Measurements from ENCODE around the gene TAB2. TPM values are rescaled to one million over a fixed set of nuclear protein-coding genes. Genes with fewer than 3 reads are reported as not detected.

The TAB2 gene
- total RNA-seq, 1 donor from 2014 or later: 25.1 TPM

GRCh38 chr6:149414009-149414408, 96.5 kb downstream of the TAB2 start:
- Histone ChIP-seq H3K4me1 (ENCODE audit: control insufficient read depth in 3 of 3, insufficient read depth in 3 of 3, low read length in 3 of 3) (peaks cover 0 to 10% (median 2%) of the 10 kb centered on the region in 3 donors), H3K27me3 (ENCODE audit: control insufficient read depth in 3 of 3, insufficient read depth in 3 of 3, low read length in 3 of 3) (no peaks in the 10 kb centered on the region), H3K9ac (ENCODE audit: low read depth in 1 of 3, low read length in 3 of 3) (no peak overlapping the region), H3K36me3 (ENCODE audit: control insufficient read depth in 3 of 3, insufficient read depth in 3 of 3, low read length in 3 of 3) (peaks cover 0 to 11% (median 0%) of the 10 kb centered on the region in 3 donors), H3K4me3 (ENCODE audit: low read length in 3 of 3) (no peak overlapping the region), H3K9me3 (ENCODE audit: control insufficient read depth in 3 of 3, low read length in 3 of 3) (no peaks in the 10 kb centered on the region), H3K27ac (ENCODE audit: low read depth, low read length) (no peak overlapping the region)

DNA sequence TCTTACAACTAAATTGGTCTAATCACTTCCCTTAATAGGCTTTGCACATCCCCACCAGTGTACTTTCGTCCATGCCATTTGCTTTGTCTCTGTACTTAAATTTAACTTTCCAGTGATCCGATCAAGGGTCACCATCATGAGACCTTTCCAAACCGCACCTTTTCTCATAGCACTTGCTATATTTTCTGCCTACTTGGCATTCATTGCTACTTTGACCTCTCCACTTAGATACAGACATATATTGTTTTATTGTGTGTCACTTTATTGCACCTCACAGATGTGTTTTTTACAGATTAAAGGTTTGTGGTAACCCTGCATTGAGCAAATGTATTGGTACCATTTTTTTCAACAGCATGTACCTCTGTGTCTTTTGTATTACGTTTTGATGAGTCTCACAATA, 97.3 kb downstream of the TAB2 start:
- Histone ChIP-seq H3K4me1 (ENCODE audit: control insufficient read depth in 3 of 3, insufficient read depth in 3 of 3, low read length in 3 of 3) (peaks cover 0 to 7% (median 2%) of the 10 kb centered on the region in 3 donors), H3K27me3 (ENCODE audit: control insufficient read depth in 3 of 3, insufficient read depth in 3 of 3, low read length in 3 of 3) (no peaks in the 10 kb centered on the region), H3K4me3 (ENCODE audit: low read length in 3 of 3) (no peak overlapping the region), H3K36me3 (ENCODE audit: control insufficient read depth in 3 of 3, insufficient read depth in 3 of 3, low read length in 3 of 3) (peaks cover 0 to 7% (median 0%) of the 10 kb centered on the region in 3 donors), H3K27ac (ENCODE audit: low read depth, low read length) (no peak overlapping the region), H3K9me3 (ENCODE audit: control insufficient read depth in 3 of 3, low read length in 3 of 3) (no peaks in the 10 kb centered on the region), H3K9ac (ENCODE audit: low read depth in 1 of 3, low read length in 3 of 3) (no peak overlapping the region)

- Histone ChIP-seq H3K36me3 (ENCODE audit: control insufficient read depth in 3 of 3, insufficient read depth in 3 of 3, low read length in 3 of 3) (no peaks in the 10 kb centered on the region), H3K9me3 (ENCODE audit: control insufficient read depth in 3 of 3, low read length in 3 of 3) (no peaks in the 10 kb centered on the region), H3K27ac (ENCODE audit: low read depth, low read length) (no peak overlapping the region), H3K4me1 (ENCODE audit: control insufficient read depth in 3 of 3, insufficient read depth in 3 of 3, low read length in 3 of 3) (peaks cover 0 to 6% (median 5%) of the 10 kb centered on the region in 3 donors), H3K27me3 (ENCODE audit: control insufficient read depth in 3 of 3, insufficient read depth in 3 of 3, low read length in 3 of 3) (peaks cover 0 to 6% (median 0%) of the 10 kb centered on the region in 3 donors), H3K9ac (ENCODE audit: low read depth in 1 of 3, low read length in 3 of 3) (no peak overlapping the region), H3K4me3 (ENCODE audit: low read length in 3 of 3) (no peak overlapping the region)
These were observed 102.3 kb downstream of the TAB2 start for GRCh38 chr6:149419696-149420404.

GRCh38 chr6:149421132-149421531, 103.6 kb downstream of the TAB2 start:
- H3K4me3 ChIP-seq (ENCODE audit: low read length in 3 of 3): no peak overlapping the region
- H3K36me3 ChIP-seq (ENCODE audit: control insufficient read depth in 3 of 3, insufficient read depth in 3 of 3, low read length in 3 of 3): no peaks in the 10 kb centered on the region
- no peak overlapping the region for H3K9ac ChIP-seq (ENCODE audit: low read depth in 1 of 3, low read length in 3 of 3)
- no peaks in the 10 kb centered on the region for H3K9me3 ChIP-seq (ENCODE audit: control insufficient read depth in 3 of 3, low read length in 3 of 3)
- no peak overlapping the region for H3K27ac ChIP-seq (ENCODE audit: low read depth, low read length)
- peaks cover 0 to 6% (median 5%) of the 10 kb centered on the region in 3 donors for H3K4me1 ChIP-seq (ENCODE audit: control insufficient read depth in 3 of 3, insufficient read depth in 3 of 3, low read length in 3 of 3)
- H3K27me3 ChIP-seq (ENCODE audit: control insufficient read depth in 3 of 3, insufficient read depth in 3 of 3, low read length in 3 of 3): peaks cover 0 to 15% (median 12%) of the 10 kb centered on the region in 3 donors

- Histone ChIP-seq H3K9me3 (ENCODE audit: control insufficient read depth in 3 of 3, low read length in 3 of 3) (no peaks in the 10 kb centered on the region), H3K4me1 (ENCODE audit: control insufficient read depth in 3 of 3, insufficient read depth in 3 of 3, low read length in 3 of 3) (peaks cover 0 to 6% (median 5%) of the 10 kb centered on the region in 3 donors), H3K27me3 (ENCODE audit: control insufficient read depth in 3 of 3, insufficient read depth in 3 of 3, low read length in 3 of 3) (peaks cover 0 to 19% (median 15%) of the 10 kb centered on the region in 3 donors), H3K9ac (ENCODE audit: low read depth in 1 of 3, low read length in 3 of 3) (no peak overlapping the region), H3K4me3 (ENCODE audit: low read length in 3 of 3) (no peak overlapping the region), H3K36me3 (ENCODE audit: control insufficient read depth in 3 of 3, insufficient read depth in 3 of 3, low read length in 3 of 3) (no peaks in the 10 kb centered on the region), H3K27ac (ENCODE audit: low read depth, low read length) (peak overlapping the region; percentile 5)
These were observed 105.1 kb downstream of the TAB2 start for GRCh38 chr6:149422581-149422980.

- Histone ChIP-seq H3K9ac (ENCODE audit: low read depth in 1 of 3, low read length in 3 of 3) (no peak overlapping the region), H3K36me3 (ENCODE audit: control insufficient read depth in 3 of 3, insufficient read depth in 3 of 3, low read length in 3 of 3) (no peaks in the 10 kb centered on the region)
These were observed 106.5 kb downstream of the TAB2 start for GRCh38 chr6:149423964-149424440.

DNA sequence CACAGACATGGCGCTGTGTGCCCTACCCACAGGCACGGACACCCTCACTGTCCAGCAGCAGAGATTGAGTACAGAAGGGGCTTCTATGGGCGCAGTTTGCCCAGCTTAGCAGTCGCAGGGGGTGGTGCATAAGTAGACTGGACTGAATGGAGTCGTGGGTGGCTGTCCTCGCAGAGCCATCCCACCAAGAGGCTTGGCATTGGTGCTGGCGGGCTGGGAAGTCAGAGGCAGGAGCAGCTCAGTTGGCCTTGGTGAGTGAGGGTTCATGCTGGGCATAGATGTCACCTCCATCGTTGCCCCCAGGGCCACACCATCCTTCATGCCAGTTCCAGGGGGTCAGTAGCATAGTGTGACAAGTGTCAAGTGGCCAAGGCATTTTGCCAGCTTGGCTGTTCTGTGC, 107.7 kb downstream of the TAB2 start:
- no peak overlapping the region for H3K27ac ChIP-seq (ENCODE audit: low read depth, low read length)
- no peak overlapping the region for H3K4me3 ChIP-seq (ENCODE audit: low read length in 3 of 3)
- H3K4me1 ChIP-seq (ENCODE audit: control insufficient read depth in 3 of 3, insufficient read depth in 3 of 3, low read length in 3 of 3): peaks cover 0 to 6% (median 5%) of the 10 kb centered on the region in 3 donors
- H3K36me3 ChIP-seq (ENCODE audit: control insufficient read depth in 3 of 3, insufficient read depth in 3 of 3, low read length in 3 of 3): no peaks in the 10 kb centered on the region
- H3K9ac ChIP-seq (ENCODE audit: low read depth in 1 of 3, low read length in 3 of 3): no peak overlapping the region
- H3K9me3 ChIP-seq (ENCODE audit: control insufficient read depth in 3 of 3, low read length in 3 of 3): no peaks in the 10 kb centered on the region
- H3K27me3 ChIP-seq (ENCODE audit: control insufficient read depth in 3 of 3, insufficient read depth in 3 of 3, low read length in 3 of 3): peaks cover 0 to 25% (median 15%) of the 10 kb centered on the region in 3 donors

More at GRCh38 chr6:149423964-149424440, 106.5 kb downstream of the TAB2 start:
- Histone ChIP-seq H3K4me1 (ENCODE audit: control insufficient read depth in 3 of 3, insufficient read depth in 3 of 3, low read length in 3 of 3) (peaks cover 0 to 6% (median 5%) of the 10 kb centered on the region in 3 donors), H3K9me3 (ENCODE audit: control insufficient read depth in 3 of 3, low read length in 3 of 3) (no peaks in the 10 kb centered on the region), H3K27me3 (ENCODE audit: control insufficient read depth in 3 of 3, insufficient read depth in 3 of 3, low read length in 3 of 3) (peaks cover 0 to 23% (median 15%) of the 10 kb centered on the region in 3 donors), H3K27ac (ENCODE audit: low read depth, low read length) (no peak overlapping the region), H3K4me3 (ENCODE audit: low read length in 3 of 3) (peak overlapping the region in 1 of 3 donors; percentile 39)

DNA sequence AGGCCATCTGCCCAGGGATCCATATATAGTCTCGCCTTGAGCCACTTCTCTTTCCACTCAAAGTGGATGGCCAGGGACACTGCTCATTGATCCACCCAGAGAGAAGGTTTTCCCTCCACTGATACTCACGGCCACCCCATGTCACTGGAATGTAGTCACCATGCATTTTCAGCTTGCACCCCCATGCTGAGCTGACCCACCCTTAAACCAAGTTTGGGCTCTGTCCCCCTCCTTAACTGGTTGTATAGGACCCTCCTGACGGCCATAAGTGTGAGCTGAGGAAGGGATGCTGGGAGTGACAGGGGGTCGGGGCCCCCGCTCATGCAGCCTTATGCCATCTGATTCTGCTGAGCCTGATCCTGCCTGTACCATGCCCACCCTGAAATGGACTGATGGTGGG, 108.2 kb downstream of the TAB2 start:
- Histone ChIP-seq H3K4me1 (ENCODE audit: control insufficient read depth in 3 of 3, insufficient read depth in 3 of 3, low read length in 3 of 3) (peaks cover 0 to 6% (median 5%) of the 10 kb centered on the region in 3 donors), H3K9me3 (ENCODE audit: control insufficient read depth in 3 of 3, low read length in 3 of 3) (no peaks in the 10 kb centered on the region), H3K4me3 (ENCODE audit: low read length in 3 of 3) (no peak overlapping the region), H3K27me3 (ENCODE audit: control insufficient read depth in 3 of 3, insufficient read depth in 3 of 3, low read length in 3 of 3) (peaks cover 0 to 25% (median 15%) of the 10 kb centered on the region in 3 donors), H3K36me3 (ENCODE audit: control insufficient read depth in 3 of 3, insufficient read depth in 3 of 3, low read length in 3 of 3) (no peaks in the 10 kb centered on the region), H3K27ac (ENCODE audit: low read depth, low read length) (no peak overlapping the region), H3K9ac (ENCODE audit: low read depth in 1 of 3, low read length in 3 of 3) (no peak overlapping the region)

DNA sequence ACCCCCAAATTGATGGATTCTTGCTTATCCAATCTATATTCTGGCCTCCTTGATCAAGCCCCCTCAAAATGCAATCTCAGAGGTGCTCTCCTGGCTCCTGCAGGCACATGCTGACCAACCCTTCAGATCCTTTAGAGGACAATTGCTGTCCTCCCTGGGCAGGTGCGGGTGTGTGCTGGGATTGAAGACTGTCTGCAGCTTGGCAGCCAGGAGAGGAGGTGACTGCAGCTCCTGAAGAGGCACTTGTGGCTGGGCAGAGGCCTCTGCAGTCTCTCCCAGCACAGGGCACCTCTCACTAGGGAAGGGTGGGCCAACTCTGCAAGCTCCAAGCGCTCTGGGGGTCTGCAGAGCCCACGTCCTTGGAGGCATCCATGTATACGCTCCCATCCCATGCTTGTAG, 111.1 kb downstream of the TAB2 start:
- Histone ChIP-seq H3K36me3 (ENCODE audit: control insufficient read depth in 3 of 3, insufficient read depth in 3 of 3, low read length in 3 of 3) (no peaks in the 10 kb centered on the region), H3K4me1 (ENCODE audit: control insufficient read depth in 3 of 3, insufficient read depth in 3 of 3, low read length in 3 of 3) (peaks cover 5 to 9% (median 8%) of the 10 kb centered on the region in 3 donors), H3K4me3 (ENCODE audit: low read length in 3 of 3) (no peak overlapping the region)

More for the DNA sequence above, 111.1 kb downstream of the TAB2 start:
- peaks cover 0 to 25% (median 9%) of the 10 kb centered on the region in 3 donors for H3K27me3 ChIP-seq (ENCODE audit: control insufficient read depth in 3 of 3, insufficient read depth in 3 of 3, low read length in 3 of 3)
- no peaks in the 10 kb centered on the region for H3K9me3 ChIP-seq (ENCODE audit: control insufficient read depth in 3 of 3, low read length in 3 of 3)
- no peak overlapping the region for H3K9ac ChIP-seq (ENCODE audit: low read depth in 1 of 3, low read length in 3 of 3)
- H3K27ac ChIP-seq (ENCODE audit: low read depth, low read length): no peak overlapping the region
